Brain microvascular endothelial cell (primary cell): ENCODE results near the gene SLC30A1.
A peak's percentile ranks its signal among the peaks of the same experiment; 100 is the strongest.

Experiments
- DNase-seq: peaks from one replicate; pipeline ENCODE4 v3.0.0-alpha.2; 2020
- H3K27ac ChIP-seq: fragments of 250-450 bp; sonication (Bioruptor Pico); 2 replicates; pipeline ENCODE4 v1.5.1; 2020; ENCODE audit warnings: mild to moderate bottlenecking, moderate library complexity
- H3K27me3 ChIP-seq: fragments of 250-450 bp; sonication (Bioruptor Pico); replicated peaks from 2 replicates; pipeline ENCODE4 v1.5.1; 2020; ENCODE audit warnings: mild to moderate bottlenecking
- H3K36me3 ChIP-seq: fragments of 250-450 bp; sonication (Bioruptor Pico); replicated peaks from 2 replicates; pipeline ENCODE4 v1.5.1; 2020; ENCODE audit warnings: mild to moderate bottlenecking
- H3K4me3 ChIP-seq: 2 replicates; pipeline ENCODE4 v1.5.1; 2011; ENCODE audit warnings: low read depth, mild to moderate bottlenecking, control low read depth, low read length, moderate library complexity
- in situ Hi-C: cut with HindIII; loops from 2 replicates; pipeline ENCODE4 v1.10.0; 2017; ENCODE audit warnings: low sequenced_read_pairs, low pct_ligation_motif_present
- TF ChIP-seq, protein P1 (sequence below): IDR thresholded peaks from 2 replicates; pipeline ENCODE4 v1.5.1; 2011; ENCODE audit warnings: low read depth, mild to moderate bottlenecking, moderate library complexity, low read length, control low read depth, inconsistent platforms; ENCODE audit errors: missing control alignments

The SLC30A1 gene

DNA sequence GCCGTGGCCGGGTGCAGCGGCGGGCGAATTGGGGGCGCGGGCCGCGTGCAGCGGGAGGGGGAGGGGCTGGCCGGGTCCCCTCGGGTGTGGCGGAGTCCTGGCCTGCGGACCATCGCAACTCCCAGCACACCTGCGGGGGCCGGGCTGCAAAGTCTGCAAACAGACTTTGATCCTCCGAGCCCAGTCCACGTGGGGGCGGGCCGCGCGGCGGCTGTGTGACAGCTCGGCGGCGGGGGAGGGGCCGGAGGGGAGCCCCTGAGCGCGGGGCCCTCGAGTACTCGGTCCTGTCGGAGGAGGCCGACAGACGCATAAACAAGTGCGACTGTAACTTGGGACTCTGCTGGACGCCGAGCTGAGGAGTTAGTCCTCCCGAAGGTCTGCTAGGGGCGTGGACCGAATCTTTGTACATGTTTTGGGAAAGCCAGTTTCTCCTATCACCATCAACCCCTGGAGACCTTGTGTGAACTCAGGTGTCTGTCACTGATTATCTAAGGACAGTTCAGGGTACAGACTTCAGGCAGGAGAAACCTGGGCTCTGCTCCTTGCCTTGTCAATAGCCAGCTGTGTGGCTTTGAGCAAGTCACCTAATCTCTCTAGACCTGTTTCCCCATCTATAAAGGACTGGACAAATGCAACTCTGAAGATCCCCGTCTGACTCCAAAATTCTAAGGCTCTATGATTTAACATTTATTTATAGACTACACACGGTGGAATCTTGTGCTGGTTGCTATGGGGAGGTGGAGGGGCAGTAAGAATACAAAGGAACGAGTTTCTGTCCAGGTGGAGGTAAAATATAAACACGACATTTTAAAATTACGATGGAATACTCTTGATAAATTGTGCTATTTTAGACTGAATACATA is 710 bp upstream of the SLC30A1 start:
- Histone ChIP-seq H3K27me3 (no peaks in the 10 kb centered on the region), H3K36me3 (peaks cover 8% of the 10 kb centered on the region), H3K4me3 (peak overlapping the region; percentile 59), H3K27ac (peak overlapping the region; percentile 20)
- TF ChIP-seq, protein P1, sequence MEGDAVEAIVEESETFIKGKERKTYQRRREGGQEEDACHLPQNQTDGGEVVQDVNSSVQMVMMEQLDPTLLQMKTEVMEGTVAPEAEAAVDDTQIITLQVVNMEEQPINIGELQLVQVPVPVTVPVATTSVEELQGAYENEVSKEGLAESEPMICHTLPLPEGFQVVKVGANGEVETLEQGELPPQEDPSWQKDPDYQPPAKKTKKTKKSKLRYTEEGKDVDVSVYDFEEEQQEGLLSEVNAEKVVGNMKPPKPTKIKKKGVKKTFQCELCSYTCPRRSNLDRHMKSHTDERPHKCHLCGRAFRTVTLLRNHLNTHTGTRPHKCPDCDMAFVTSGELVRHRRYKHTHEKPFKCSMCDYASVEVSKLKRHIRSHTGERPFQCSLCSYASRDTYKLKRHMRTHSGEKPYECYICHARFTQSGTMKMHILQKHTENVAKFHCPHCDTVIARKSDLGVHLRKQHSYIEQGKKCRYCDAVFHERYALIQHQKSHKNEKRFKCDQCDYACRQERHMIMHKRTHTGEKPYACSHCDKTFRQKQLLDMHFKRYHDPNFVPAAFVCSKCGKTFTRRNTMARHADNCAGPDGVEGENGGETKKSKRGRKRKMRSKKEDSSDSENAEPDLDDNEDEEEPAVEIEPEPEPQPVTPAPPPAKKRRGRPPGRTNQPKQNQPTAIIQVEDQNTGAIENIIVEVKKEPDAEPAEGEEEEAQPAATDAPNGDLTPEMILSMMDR: no peak
- in situ Hi-C loops: no loop called here
- DNase-seq: no peak

DNA sequence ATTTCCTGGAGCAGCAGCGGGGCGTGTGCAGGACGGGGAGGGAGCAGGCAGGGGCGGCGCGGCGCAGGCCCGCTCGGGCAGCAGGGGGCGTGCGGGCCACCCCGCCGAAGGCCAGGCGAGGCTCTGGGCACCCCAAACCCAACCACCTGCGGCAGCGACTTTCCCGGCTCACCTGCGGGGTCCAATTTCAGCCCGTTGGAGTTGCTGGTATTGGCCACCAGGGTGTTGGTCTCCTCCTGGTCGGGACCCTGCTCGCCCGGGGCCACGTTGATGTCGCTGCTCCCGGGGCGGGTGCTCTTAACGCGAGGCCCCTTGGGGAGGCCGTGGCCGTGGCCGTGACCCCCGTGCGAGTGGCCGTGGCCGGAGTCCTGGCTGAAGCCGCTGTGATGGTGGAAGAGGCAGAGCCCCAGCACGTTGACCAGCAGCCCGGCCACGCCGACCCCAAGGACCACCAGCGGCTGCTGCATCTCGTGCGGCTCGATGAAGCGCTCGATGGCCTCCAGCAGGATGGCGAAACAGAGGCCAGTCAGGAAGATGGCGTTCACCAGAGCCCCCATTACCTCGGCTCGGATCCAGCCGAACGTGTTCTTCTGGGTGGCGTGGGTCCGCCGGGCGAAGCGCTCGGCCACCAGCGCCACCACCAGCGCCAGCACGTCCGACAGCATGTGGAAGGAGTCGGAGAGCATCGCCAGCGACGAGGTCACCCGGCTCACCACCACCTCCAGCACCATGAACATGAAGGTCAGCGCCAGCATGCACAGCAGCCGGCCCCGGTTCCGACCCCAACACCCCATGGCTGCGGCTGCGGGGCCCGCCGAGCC is 932 bp downstream of the SLC30A1 start:
- Histone ChIP-seq H3K4me3 (peak overlapping the region; percentile 86), H3K27me3 (no peaks in the 10 kb centered on the region), H3K27ac (peak overlapping the region; percentile 87), H3K36me3 (peaks cover 8% of the 10 kb centered on the region)
- in situ Hi-C loops: no loop called here
- TF ChIP-seq, protein P1: peak; percentile 61
- DNase-seq: peak; percentile 32

DNA sequence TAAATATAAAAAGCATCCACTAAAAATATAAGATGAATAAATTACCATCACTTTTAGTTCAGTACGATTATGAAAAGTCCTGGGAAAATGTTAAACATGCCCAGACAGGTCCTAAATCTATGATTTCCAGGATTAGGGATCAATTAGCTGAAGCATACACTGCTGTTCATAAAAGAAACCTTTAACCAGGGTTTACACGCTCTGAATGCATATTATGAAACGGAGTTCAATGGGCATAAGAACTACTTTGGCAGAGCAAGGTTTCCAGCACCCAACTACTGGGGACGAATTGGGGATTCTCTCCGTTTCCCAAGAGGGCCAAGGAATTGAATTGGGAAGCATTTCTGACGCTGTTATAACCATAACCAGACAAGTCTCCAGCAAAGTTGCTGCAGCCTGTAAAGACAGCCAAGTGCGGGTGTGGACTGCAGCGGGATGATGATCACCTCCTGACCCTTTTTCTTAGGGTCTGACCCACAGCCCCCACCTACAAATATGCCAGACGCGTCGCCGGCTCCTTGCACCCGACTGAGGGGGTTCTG is 1.6 kb downstream of the SLC30A1 start:
- Histone ChIP-seq H3K36me3 (peaks cover 8% of the 10 kb centered on the region), H3K27ac (peak overlapping the region; percentile 4), H3K4me3 (peak overlapping the region; percentile 86), H3K27me3 (no peaks in the 10 kb centered on the region)
- no peak for DNase-seq
- TF ChIP-seq, protein P1: no peak
- in situ Hi-C loops: no loop called here

DNA sequence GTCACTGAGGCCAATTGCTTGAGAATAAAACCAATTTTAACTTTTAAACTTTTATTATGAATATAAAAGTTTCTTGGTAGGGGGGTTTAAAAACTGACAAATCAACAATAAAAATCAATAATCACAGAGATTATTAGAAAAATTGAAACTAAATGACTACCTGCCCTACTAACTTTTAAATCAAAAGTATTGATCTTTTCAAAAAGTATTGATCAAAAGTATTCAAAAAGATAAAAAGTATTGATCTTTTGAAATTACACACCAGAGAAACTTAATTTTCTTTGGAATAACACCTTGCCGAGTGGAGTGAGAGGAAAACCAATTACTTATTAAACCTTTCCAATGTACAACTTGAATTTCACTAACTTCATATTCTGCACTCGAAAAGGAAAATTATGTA is 2.2 kb downstream of the SLC30A1 start:
- TF ChIP-seq, protein P1: no peak
- Histone ChIP-seq H3K27ac (no peak overlapping the region), H3K36me3 (peaks cover 8% of the 10 kb centered on the region), H3K27me3 (no peaks in the 10 kb centered on the region), H3K4me3 (peak overlapping the region; percentile 86)
- in situ Hi-C loops: no loop called here
- no peak for DNase-seq

DNA sequence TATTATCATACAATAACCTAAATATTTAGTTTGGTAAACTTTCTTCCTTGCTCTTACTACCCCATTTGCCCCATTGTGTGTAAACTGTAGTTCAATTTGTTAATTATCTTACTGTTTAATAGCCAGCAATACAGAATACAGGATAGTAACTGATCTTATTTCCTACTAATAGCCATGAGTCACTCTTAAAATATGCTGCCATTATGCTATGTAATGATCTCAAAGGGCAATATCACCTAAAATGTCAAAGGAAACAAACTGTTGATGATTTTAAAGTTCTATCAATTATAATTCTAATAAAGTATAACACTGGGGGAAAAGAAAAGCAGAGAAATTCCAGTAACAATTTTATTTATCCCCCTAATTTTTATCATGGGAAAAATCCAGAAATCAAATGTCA is 4.3 kb downstream of the SLC30A1 start:
- DNase-seq: no peak
- Histone ChIP-seq H3K36me3 (peaks cover 8% of the 10 kb centered on the region), H3K4me3 (no peak overlapping the region), H3K27me3 (no peaks in the 10 kb centered on the region), H3K27ac (no peak overlapping the region)
- TF ChIP-seq, protein P1: no peak
- in situ Hi-C loops: no loop called here
